ENCODE data around the gene IL1RAPL1.

Gene IL1RAPL1

DNA sequence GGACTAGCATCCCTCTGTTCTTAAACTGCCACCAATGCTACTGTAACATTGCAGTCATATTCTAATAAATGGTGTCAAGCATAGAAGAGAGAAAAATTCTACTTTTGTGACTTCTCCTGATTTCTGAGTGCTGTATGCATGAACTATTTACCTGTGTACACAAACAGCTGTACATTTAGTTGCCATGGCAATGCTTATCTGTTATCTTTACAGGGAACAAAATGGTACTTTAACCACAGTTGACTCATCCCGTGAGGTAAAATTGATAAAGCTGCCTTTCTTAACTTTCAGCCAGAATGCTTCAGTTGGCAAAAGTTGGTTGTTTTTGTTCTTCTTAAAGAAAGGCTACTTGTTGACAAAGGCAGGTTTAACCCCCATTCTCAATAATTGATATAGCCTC lies 1040.6 kb downstream of the IL1RAPL1 start:
- no peak overlapping the region for H3K9ac ChIP-seq (ENCODE audit: low read depth, low read length)
- H3K4me1 ChIP-seq (ENCODE audit: insufficient read depth, low read length): no peaks in the 10 kb centered on the region
- H3K4me2 ChIP-seq (ENCODE audit: insufficient read depth, low read length): no peak overlapping the region
- H3K4me3 ChIP-seq (ENCODE audit: low read depth in 1 of 2, low read length in 2 of 2): no peak overlapping the region
- no peak overlapping the region for H3K27ac ChIP-seq (ENCODE audit: low read length)
- H4K20me1 ChIP-seq (ENCODE audit: insufficient read depth, low read length): no peaks in the 10 kb centered on the region
- no peak for DNase-seq
- ATAC-seq (ENCODE audit: insufficient read depth, low read depth): no peak
- no peak overlapping the region for H2AFZ ChIP-seq (ENCODE audit: low read depth, low read length)
- no peaks in the 10 kb centered on the region for H3K36me3 ChIP-seq (ENCODE audit: insufficient read depth, low read length)
- no peak for TF ChIP-seq EZH2 (IDR thresholded peaks at IDR 0.05; ENCODE audit: borderline replicate concordance, low read depth, low read length, severe bottlenecking)
- TF ChIP-seq, protein P1, sequence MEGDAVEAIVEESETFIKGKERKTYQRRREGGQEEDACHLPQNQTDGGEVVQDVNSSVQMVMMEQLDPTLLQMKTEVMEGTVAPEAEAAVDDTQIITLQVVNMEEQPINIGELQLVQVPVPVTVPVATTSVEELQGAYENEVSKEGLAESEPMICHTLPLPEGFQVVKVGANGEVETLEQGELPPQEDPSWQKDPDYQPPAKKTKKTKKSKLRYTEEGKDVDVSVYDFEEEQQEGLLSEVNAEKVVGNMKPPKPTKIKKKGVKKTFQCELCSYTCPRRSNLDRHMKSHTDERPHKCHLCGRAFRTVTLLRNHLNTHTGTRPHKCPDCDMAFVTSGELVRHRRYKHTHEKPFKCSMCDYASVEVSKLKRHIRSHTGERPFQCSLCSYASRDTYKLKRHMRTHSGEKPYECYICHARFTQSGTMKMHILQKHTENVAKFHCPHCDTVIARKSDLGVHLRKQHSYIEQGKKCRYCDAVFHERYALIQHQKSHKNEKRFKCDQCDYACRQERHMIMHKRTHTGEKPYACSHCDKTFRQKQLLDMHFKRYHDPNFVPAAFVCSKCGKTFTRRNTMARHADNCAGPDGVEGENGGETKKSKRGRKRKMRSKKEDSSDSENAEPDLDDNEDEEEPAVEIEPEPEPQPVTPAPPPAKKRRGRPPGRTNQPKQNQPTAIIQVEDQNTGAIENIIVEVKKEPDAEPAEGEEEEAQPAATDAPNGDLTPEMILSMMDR (IDR thresholded peaks at IDR 0.05; ENCODE audit: borderline replicate concordance, extremely low read depth, low read length, poor library complexity, severe bottlenecking): no peak
- no peaks in the 10 kb centered on the region for H3K79me2 ChIP-seq (ENCODE audit: insufficient read depth, low read length)
- H3K9me3 ChIP-seq (ENCODE audit: insufficient read depth, low read length, severe bottlenecking): no peaks in the 10 kb centered on the region
- H3K27me3 ChIP-seq (ENCODE audit: insufficient read depth, low read length, poor library complexity): no peaks in the 10 kb centered on the region

DNA sequence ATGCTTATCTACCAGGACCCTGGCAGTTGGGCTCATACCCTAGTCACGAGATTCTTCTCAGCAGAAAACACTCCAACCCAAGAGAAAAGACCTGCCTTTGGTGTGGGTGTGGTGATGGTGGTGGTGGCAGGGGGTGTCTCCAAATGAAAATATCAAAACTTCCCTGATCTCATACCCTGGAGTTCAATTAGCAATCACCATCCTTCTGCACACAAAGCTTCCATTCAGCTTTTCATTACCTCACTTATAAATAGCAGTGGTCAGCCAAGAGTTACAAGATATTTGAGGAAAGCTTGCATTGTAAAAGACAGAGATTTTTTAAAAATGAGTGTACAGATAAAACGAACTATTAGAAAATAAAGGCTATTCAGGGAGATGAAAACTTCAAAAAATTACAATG lies 1047.3 kb downstream of the IL1RAPL1 start:
- H3K4me1 ChIP-seq (ENCODE audit: insufficient read depth, low read length): no peaks in the 10 kb centered on the region
- ATAC-seq (ENCODE audit: insufficient read depth, low read depth) (no peak), DNase-seq (no peak)
- H2AFZ ChIP-seq (ENCODE audit: low read depth, low read length): no peak overlapping the region
- no peaks in the 10 kb centered on the region for H3K27me3 ChIP-seq (ENCODE audit: insufficient read depth, low read length, poor library complexity)
- no peak overlapping the region for H3K27ac ChIP-seq (ENCODE audit: low read length)
- H3K9me3 ChIP-seq (ENCODE audit: insufficient read depth, low read length, severe bottlenecking): no peaks in the 10 kb centered on the region
- no peak overlapping the region for H3K4me3 ChIP-seq (ENCODE audit: low read depth in 1 of 2, low read length in 2 of 2)
- H4K20me1 ChIP-seq (ENCODE audit: insufficient read depth, low read length): no peaks in the 10 kb centered on the region
- no peaks in the 10 kb centered on the region for H3K36me3 ChIP-seq (ENCODE audit: insufficient read depth, low read length)
- no peaks in the 10 kb centered on the region for H3K79me2 ChIP-seq (ENCODE audit: insufficient read depth, low read length)
- TF ChIP-seq EZH2 (IDR thresholded peaks at IDR 0.05; ENCODE audit: borderline replicate concordance, low read depth, low read length, severe bottlenecking): no peak
- TF ChIP-seq, protein P1 (IDR thresholded peaks at IDR 0.05; ENCODE audit: borderline replicate concordance, extremely low read depth, low read length, poor library complexity, severe bottlenecking): no peak
- no peak overlapping the region for H3K9ac ChIP-seq (ENCODE audit: low read depth, low read length)
- H3K4me2 ChIP-seq (ENCODE audit: insufficient read depth, low read length): no peak overlapping the region

DNA sequence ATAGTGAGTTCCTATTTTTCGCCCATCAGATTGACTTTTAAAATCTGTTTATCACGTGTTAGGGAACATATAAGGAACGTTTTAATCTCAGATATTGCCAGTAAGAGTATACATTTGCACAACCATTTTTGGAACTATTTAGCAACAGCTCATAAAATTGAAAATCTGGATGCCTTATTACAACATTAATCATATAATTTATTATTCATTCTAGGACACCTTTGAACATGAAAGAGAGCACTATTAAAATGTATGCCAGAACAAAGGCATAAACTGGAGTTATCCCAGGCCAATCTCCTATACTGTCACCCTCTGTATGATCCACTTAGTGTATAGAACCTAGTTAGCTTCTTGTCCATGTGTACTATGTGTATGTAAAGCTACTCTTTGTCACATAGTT lies 1049.1 kb downstream of the IL1RAPL1 start:
- Histone ChIP-seq H3K9ac (ENCODE audit: low read depth, low read length) (no peak overlapping the region), H3K79me2 (ENCODE audit: insufficient read depth, low read length) (no peaks in the 10 kb centered on the region), H3K27ac (ENCODE audit: low read length) (no peak overlapping the region), H3K27me3 (ENCODE audit: insufficient read depth, low read length, poor library complexity) (no peaks in the 10 kb centered on the region), H2AFZ (ENCODE audit: low read depth, low read length) (no peak overlapping the region), H3K9me3 (ENCODE audit: insufficient read depth, low read length, severe bottlenecking) (no peaks in the 10 kb centered on the region), H4K20me1 (ENCODE audit: insufficient read depth, low read length) (no peaks in the 10 kb centered on the region), H3K4me2 (ENCODE audit: insufficient read depth, low read length) (no peak overlapping the region), H3K36me3 (ENCODE audit: insufficient read depth, low read length) (no peaks in the 10 kb centered on the region), H3K4me3 (ENCODE audit: low read depth in 1 of 2, low read length in 2 of 2) (no peak overlapping the region), H3K4me1 (ENCODE audit: insufficient read depth, low read length) (no peaks in the 10 kb centered on the region)
- no peak for DNase-seq
- ATAC-seq (ENCODE audit: insufficient read depth, low read depth): no peak
- TF ChIP-seq EZH2 (IDR thresholded peaks at IDR 0.05; ENCODE audit: borderline replicate concordance, low read depth, low read length, severe bottlenecking): no peak
- TF ChIP-seq, protein P1 (IDR thresholded peaks at IDR 0.05; ENCODE audit: borderline replicate concordance, extremely low read depth, low read length, poor library complexity, severe bottlenecking): no peak

DNA sequence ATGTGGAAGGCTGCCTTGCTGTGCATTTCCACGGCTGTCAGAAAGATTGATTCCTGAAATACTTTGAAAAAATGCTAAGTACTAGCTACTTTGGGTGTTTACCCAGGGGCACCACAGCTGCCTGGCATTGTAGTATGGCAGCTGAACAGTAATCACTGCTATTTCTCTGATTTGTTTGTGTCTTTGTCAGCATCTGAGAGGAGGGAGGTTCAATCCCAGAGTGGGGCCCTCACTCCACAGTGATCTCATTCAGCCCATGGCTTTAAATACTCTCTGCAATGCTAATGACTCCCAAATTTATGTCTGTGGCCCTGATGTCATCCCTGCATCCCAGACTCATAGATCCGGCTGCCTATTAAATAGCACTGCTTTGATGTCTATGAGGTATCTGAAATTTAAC lies 1052.9 kb downstream of the IL1RAPL1 start:
- Histone ChIP-seq H4K20me1 (ENCODE audit: insufficient read depth, low read length) (no peaks in the 10 kb centered on the region), H3K4me3 (ENCODE audit: low read depth in 1 of 2, low read length in 2 of 2) (no peak overlapping the region), H3K27me3 (ENCODE audit: insufficient read depth, low read length, poor library complexity) (no peaks in the 10 kb centered on the region), H3K27ac (ENCODE audit: low read length) (no peak overlapping the region), H3K9ac (ENCODE audit: low read depth, low read length) (no peak overlapping the region), H3K4me2 (ENCODE audit: insufficient read depth, low read length) (no peak overlapping the region), H3K79me2 (ENCODE audit: insufficient read depth, low read length) (no peaks in the 10 kb centered on the region), H3K36me3 (ENCODE audit: insufficient read depth, low read length) (no peaks in the 10 kb centered on the region), H3K9me3 (ENCODE audit: insufficient read depth, low read length, severe bottlenecking) (no peaks in the 10 kb centered on the region), H2AFZ (ENCODE audit: low read depth, low read length) (no peak overlapping the region), H3K4me1 (ENCODE audit: insufficient read depth, low read length) (no peaks in the 10 kb centered on the region)
- no peak for TF ChIP-seq EZH2 (IDR thresholded peaks at IDR 0.05; ENCODE audit: borderline replicate concordance, low read depth, low read length, severe bottlenecking)
- TF ChIP-seq, protein P1 (IDR thresholded peaks at IDR 0.05; ENCODE audit: borderline replicate concordance, extremely low read depth, low read length, poor library complexity, severe bottlenecking): no peak
- no peak for ATAC-seq (ENCODE audit: insufficient read depth, low read depth)
- no peak for DNase-seq

Data from DND-41 (cell line).